ENCODE results near the gene CKS2.
A peak's percentile ranks its signal among the peaks of the same experiment; 100 is the strongest.

The CKS2 gene

DNA sequence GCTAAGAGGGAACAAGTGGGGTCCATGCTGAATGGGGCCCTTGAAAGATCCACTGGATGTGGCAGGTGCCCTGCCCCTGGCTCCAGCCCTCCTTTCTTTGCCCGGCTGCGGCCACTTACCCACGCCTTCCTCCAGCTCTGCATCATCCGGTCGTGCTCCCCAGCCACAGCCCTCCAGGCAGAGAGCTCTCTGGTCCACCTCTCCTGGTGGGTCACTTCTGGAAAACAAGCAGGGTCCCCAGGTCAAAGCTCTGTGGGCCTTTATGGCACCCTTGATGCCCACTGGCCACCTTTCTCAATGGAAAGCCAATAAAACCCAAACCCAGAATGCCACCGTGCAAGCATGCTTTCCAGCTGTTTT lies 52.3 kb downstream of the CKS2 start:
- POLR2A ChIA-PET (ENCODE audit: low non-redundant PET), result no interaction called here
- no peak overlapping the region for H3K27ac ChIP-seq
- DNase-seq (ENCODE audit: low spot score), result no peak
- TF ChIP-seq, protein P1, sequence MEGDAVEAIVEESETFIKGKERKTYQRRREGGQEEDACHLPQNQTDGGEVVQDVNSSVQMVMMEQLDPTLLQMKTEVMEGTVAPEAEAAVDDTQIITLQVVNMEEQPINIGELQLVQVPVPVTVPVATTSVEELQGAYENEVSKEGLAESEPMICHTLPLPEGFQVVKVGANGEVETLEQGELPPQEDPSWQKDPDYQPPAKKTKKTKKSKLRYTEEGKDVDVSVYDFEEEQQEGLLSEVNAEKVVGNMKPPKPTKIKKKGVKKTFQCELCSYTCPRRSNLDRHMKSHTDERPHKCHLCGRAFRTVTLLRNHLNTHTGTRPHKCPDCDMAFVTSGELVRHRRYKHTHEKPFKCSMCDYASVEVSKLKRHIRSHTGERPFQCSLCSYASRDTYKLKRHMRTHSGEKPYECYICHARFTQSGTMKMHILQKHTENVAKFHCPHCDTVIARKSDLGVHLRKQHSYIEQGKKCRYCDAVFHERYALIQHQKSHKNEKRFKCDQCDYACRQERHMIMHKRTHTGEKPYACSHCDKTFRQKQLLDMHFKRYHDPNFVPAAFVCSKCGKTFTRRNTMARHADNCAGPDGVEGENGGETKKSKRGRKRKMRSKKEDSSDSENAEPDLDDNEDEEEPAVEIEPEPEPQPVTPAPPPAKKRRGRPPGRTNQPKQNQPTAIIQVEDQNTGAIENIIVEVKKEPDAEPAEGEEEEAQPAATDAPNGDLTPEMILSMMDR (conservative IDR thresholded peaks at IDR 0.05; ENCODE audit: low read depth), result no peak
- CTCF ChIA-PET, result interaction anchor here (1.0 kb wide), 1 partner anchor 12 kb away, joined by 3 read pairs; no protein-coding TSS in a partner anchor

DNA sequence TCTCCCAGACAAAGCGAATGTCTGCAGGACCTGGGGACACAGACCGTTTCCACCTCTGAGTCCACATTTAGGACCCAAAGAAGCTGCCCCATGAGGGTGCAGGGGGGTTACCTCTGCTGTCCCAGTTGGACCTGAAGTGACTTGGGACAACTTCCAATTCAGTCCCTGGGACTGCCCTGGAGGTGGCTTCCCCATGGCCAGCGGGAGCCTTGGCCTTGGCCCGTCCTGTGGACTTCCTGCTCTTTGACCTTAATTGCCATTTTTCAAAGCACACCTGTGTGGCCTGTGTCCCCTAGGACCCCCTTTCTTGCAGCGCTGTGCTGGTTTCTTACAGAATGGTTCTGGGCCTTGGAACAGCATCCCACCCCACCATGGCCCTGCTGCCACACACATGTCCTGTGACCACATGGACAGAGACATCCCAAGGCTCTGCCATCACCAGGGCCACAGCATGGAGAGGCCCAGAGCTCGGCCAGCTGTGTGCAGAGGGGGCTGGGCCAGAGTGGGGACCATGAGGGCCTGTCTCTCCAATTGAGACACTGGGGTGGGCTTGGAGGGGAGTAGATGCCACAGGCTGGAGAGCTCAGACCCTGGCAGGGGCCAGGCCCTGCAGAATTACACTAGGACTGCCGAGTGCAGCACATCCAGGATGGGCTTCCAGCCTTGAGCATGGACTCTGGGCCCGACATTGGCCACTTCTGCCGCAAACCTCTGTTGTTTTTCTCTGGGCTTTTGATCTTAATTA lies 53.1 kb downstream of the CKS2 start:
- TF ChIP-seq, protein P1 (conservative IDR thresholded peaks at IDR 0.05; ENCODE audit: low read depth), result no peak
- POLR2A ChIA-PET (ENCODE audit: low non-redundant PET), result no interaction called here
- no peak for DNase-seq (ENCODE audit: low spot score)
- peak overlapping the region; percentile 41; the same call in 1 of the 2 replicates for H3K27ac ChIP-seq
- CTCF ChIA-PET, result interaction anchor here (1.0 kb wide), 1 partner anchor 11 kb away, joined by 3 read pairs; no protein-coding TSS in a partner anchor

DNA sequence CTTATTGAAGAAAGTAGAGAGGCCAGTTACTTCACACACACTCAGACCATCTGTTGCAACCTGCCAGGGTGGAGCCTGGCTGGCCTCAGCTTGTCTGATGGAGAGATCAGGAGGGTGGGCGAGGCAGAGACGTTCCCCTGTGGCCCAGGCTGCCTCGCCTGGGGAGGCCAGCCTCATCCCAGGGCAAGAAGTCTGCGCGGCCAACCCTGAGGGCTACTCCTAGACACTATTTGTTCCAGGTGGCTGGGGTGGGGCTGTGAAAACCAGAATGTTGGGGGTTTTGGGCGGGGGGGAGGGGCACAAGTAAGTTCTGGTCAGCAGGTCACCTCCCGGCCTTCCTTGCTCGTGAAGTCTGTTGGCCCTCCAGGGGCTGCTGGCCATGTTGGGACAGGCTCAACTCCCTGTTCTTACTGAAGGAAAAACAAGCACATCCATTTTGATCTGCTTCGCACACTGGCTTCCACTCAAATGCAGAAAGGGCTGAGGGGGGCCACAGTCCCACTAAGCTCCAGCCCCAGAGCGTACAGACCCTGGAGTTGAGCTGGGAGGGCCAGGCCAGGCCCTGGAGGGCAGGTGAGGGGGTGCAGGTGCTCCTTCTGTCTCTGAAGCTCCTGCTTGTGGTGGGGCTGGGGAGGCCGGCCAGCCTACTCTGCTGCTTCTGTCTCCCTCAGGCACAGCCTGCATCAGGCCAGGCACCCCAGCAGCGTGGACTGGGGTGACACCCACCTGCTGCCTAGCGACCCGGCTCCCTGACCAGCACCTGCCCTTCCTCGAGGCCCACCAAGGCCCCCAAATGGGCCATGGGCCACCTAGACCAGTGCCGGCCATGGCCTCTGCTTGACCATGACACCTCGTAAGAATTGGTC lies 53.9 kb downstream of the CKS2 start:
- H3K27ac ChIP-seq, result peak overlapping the region; percentile 41; the same call in 1 of the 2 replicates
- DNase-seq (ENCODE audit: low spot score), result no peak
- CTCF ChIA-PET, result interaction anchor here (1.2 kb wide), 1 partner anchor 184 kb away, joined by 4 read pairs; no protein-coding TSS in a partner anchor
- POLR2A ChIA-PET (ENCODE audit: low non-redundant PET), result no interaction called here
- TF ChIP-seq, protein P1 (conservative IDR thresholded peaks at IDR 0.05; ENCODE audit: low read depth), result no peak

DNA sequence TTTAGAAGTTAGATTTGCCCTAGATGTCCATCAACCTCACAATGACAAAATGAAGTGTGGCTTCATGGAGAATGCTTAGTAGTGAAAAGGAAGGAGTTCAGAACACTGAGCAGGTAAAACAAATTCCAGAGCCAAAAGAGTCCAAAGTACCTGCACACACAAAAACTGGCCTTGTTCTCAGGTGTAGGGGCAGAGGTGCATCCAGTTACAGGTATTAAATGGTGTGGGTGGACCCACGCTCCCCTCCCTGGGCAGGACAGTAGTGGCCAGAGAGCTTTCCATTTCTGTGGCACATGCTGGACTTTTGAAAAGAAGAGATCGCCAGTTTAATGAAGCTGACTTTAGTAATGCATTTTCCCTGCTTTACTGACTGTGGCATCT lies 54.5 kb downstream of the CKS2 start:
- ChIA-PET CTCF (interaction anchor here (1.2 kb wide), 1 partner anchor 183 kb away, joined by 4 read pairs; no protein-coding TSS in a partner anchor), POLR2A (ENCODE audit: low non-redundant PET) (no interaction called here)
- no peak for DNase-seq (ENCODE audit: low spot score)
- no peak overlapping the region for H3K27ac ChIP-seq
- TF ChIP-seq, protein P1 (conservative IDR thresholded peaks at IDR 0.05; ENCODE audit: low read depth), result no peak

Measured in RWPE1 (cell line).